Neural progenitor cell (in vitro differentiated cells): ENCODE measurements around the gene PBLD.

Experiments
- CTCF ChIP-seq: fragments of 200-600 bp; sonication (generic); IDR thresholded peaks from 2 replicates; pipeline ENCODE4 v1.5.1; 2017; ENCODE audit warnings: antibody characterized with exemption, mild to moderate bottlenecking
- EZH2 ChIP-seq: fragments of 200-600 bp; sonication (generic); IDR thresholded peaks from 2 replicates; pipeline ENCODE4 v1.6.1; 2017; ENCODE audit warnings: antibody characterized with exemption, mild to moderate bottlenecking, moderate library complexity

- TF ChIP-seq CTCF = no peak
- TF ChIP-seq EZH2 = no peak
Measured at GRCh38 chr10:68290736-68291135, 42.0 kb downstream of the PBLD start.
